ACC112 (cell line): ENCODE results near the gene RNF34.

Experiments used
- H2AFZ ChIP-seq: fragments of 200-600 bp; sonication (generic); one replicate; pipeline ENCODE4 v1.6.0; 2017; ENCODE audit warnings: antibody characterized with exemption, low read length; ENCODE audit not compliant: unreplicated experiment
- H3K27ac ChIP-seq: fragments of 200-600 bp; sonication (generic); 2 replicates; pipeline ENCODE4 v1.5.1; 2014; ENCODE audit warnings: low read depth, mild to moderate bottlenecking, antibody characterized with exemption, low read length, moderate library complexity
- H3K27me3 ChIP-seq: fragments of 200-600 bp; sonication (generic); 2 replicates; pipeline ENCODE4 v1.6.1; 2014; ENCODE audit warnings: mild to moderate bottlenecking, antibody characterized with exemption, low read length, moderate library complexity, mixed read lengths; ENCODE audit not compliant: insufficient read depth
- H3K36me3 ChIP-seq: fragments of 200-600 bp; sonication (generic); 2 replicates; pipeline ENCODE4 v1.6.1; 2016; ENCODE audit warnings: mild to moderate bottlenecking, antibody characterized with exemption, low read length, moderate library complexity, mixed read lengths; ENCODE audit not compliant: insufficient read depth
- H3K4me1 ChIP-seq: fragments of 200-600 bp; sonication (generic); one replicate; pipeline ENCODE4 v1.6.1; 2016; ENCODE audit warnings: low read length, mixed read lengths; ENCODE audit not compliant: insufficient read depth, unreplicated experiment, control insufficient read depth
- H3K4me3 ChIP-seq: fragments of 200-600 bp; sonication (generic); 2 replicates; pipeline ENCODE4 v1.5.1; 2014; ENCODE audit warnings: mild to moderate bottlenecking, low read depth, low read length
- H3K79me2 ChIP-seq: fragments of 200-600 bp; sonication (generic); one replicate; pipeline ENCODE4 v1.6.0; 2016; ENCODE audit warnings: low read length; ENCODE audit not compliant: control insufficient read depth, unreplicated experiment, insufficient read depth

Gene RNF34, protein sequence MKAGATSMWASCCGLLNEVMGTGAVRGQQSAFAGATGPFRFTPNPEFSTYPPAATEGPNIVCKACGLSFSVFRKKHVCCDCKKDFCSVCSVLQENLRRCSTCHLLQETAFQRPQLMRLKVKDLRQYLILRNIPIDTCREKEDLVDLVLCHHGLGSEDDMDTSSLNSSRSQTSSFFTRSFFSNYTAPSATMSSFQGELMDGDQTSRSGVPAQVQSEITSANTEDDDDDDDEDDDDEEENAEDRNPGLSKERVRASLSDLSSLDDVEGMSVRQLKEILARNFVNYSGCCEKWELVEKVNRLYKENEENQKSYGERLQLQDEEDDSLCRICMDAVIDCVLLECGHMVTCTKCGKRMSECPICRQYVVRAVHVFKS

DNA sequence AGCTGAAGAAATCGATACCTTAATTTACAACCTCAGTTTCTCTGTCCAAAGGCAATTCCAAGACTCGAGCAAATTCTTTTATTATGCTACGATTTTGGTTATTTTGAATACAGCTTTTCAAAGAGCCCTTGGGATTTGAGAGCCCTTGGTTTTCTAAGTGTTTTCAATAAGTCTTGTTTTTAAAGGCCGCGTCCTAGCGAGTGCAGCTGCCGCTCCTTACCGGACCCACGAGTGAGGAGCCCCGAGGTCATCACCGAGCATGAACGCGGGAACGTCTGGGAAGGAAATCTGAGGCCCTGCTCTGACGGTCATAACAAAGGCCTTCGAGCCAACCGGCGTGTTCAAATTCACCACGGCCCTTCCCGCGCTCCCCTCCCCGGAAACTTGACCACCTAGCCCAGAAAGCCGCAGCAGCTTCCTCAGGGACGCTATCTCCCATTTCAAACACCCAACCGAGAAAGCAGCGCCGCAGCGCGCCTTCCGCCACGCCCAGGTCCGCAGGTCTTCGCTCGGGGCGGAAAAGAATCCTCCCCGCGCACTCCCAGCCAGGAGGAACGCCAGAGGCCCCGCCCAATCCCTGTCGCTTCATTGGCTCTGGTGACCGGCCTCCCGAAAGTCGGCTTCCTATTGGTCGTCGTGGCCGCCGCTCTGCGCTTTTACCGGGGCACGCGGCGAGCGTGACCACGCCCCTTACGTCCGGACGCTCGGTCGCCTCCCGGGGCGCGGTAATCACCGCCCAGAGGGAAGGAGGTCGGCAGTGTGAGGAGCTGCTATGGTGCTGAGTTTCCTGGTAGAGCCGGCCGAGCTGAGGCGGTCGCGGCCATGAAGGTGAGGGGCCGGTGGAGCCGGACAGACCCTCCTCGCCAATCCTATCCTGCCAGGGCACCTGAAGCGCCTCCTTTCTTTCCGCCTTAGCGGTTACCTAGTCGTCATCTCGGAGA is at the start of gene RNF34:
Gene RNF34 (plus strand): TSS at position 728 of the 941 bp plus-strand sequence. CDS start 95 bp downstream, at position 823.
- H2AFZ ChIP-seq, result peak within 1 kb of the TSS; percentile 19
- H3K27ac ChIP-seq, result peak within 1 kb of the TSS; percentile 38
- H3K27me3 ChIP-seq, result no peaks in the 10 kb centered on the region
- H3K36me3 ChIP-seq, result peaks cover 5% of the 10 kb centered on the region; the same call in 1 of the 2 replicates
- peaks cover 20% of the 10 kb centered on the region for H3K4me1 ChIP-seq
- peaks cover 52% of the 10 kb centered on the region for H3K79me2 ChIP-seq
- H3K4me3 ChIP-seq, result peak within 1 kb of the TSS; percentile 78

DNA sequence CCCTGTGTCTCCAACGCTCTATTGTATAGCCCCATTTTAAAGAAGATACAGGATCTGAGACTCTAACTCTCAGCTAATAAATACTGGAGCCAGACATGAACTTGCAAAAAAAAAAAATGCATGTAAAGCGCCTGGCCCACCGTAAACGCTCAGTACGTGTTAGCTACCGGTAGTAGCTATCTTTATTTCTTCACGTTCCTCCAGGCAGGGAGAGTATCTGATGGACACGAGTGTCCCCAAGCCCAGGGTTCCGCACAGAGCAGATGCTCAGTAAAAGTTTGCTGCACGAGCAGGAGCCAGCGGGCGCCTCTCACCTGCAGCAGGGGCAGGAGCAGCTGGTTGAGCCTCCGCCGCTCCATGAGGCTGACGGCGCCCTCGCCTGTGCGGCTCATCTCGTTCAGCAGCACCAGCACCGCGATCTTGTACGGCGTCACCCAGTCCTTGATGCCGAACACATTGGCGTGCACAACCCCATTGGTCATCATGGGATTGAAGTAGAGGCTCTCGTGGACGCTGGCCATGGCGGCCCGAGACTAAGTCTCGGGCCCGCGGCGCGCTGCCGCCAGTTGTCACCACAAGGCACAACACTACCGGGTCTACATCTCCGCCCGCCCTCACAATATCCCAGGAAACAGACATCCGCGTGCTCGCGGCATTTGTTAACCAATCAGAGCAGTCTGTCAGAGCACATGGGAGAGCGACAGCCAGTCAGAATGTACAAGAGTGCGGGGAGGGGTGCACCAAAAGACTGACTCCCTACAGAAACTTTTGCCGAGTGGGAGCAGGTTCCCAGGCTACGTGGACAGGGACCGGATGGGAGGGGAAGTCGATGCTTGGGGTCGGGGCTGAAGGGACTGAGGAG is 47.9 kb upstream of the RNF34 start, which contains the start of gene ANAPC5:
Gene ANAPC5 (minus strand): TSS at position 592 of the 862 bp plus-strand sequence. CDS start 71 bp downstream, at position 521.
- Histone ChIP-seq H3K36me3 (no peaks in the 10 kb centered on the region), H2AFZ (peak within 1 kb of the TSS; percentile 93), H3K27ac (peak within 1 kb of the TSS; percentile 76), H3K79me2 (peaks cover 33% of the 10 kb centered on the region), H3K4me3 (peak within 1 kb of the TSS; percentile 96), H3K27me3 (no peaks in the 10 kb centered on the region), H3K4me1 (peaks cover 6% of the 10 kb centered on the region)

DNA sequence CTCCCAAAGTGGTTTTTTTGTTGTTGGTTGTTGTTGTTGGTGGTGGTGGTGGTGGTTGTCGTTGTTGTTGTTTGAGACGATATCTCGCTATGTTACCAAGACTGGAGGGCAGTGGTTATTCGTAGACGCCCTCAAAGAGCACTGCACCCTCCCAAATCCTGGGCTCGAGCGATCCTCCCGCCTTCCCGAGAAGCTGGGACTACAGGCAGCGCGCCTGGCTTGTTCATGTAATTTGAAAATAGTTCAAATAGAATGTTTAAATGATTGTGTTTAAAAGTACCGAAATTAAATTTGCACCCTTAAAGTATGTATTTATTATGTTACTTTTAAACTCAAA is 47.3 kb upstream of the RNF34 start:
- Histone ChIP-seq H2AFZ (peak overlapping the region; percentile 93), H3K4me3 (peak overlapping the region; percentile 96), H3K4me1 (peaks cover 6% of the 10 kb centered on the region), H3K79me2 (peaks cover 33% of the 10 kb centered on the region), H3K27me3 (no peaks in the 10 kb centered on the region), H3K27ac (peak overlapping the region; percentile 60), H3K36me3 (no peaks in the 10 kb centered on the region)

DNA sequence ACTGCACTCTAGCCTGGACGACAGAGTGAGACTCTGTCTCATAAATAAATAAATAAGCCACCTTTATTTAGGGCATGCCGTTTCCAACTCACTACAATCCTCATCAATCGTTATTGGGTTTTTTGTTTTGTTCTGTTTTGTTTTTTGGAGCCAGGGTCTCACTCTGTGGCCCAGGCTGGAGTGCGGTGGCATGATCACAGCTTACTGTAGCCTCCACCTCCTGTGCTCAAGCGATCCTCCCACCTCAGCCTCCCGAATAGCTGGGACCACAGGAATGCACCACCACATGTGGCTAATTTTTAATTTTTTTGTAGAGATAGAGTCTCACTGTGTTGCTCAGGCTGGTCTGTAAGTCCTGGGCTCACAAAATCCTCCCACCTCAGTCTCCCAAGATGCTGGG is 44.1 kb upstream of the RNF34 start:
- H3K4me1 ChIP-seq, result peaks cover 2% of the 10 kb centered on the region
- H3K36me3 ChIP-seq, result no peaks in the 10 kb centered on the region
- no peak overlapping the region for H3K27ac ChIP-seq
- no peak overlapping the region for H3K4me3 ChIP-seq
- H2AFZ ChIP-seq, result no peak overlapping the region
- no peaks in the 10 kb centered on the region for H3K27me3 ChIP-seq
- peaks cover 13% of the 10 kb centered on the region for H3K79me2 ChIP-seq

DNA sequence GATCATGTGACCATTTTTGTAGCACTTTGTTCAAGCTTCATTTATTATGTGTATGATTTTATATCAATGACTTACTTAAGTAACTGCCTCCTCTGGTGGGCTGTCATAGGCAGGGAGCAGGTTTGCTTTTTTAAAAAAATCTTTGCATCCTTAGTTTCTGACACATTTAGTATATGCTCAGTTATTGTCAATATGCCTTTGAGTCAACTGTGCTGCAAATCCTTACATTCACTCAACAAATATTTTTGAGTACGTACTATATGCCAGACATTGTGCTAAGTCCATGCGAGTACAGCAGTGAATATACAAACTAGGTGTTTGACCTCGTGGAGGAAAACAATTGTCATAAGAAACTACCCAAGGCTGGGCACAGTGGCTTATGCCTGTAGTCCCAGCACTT is 43.3 kb upstream of the RNF34 start:
- H3K27me3 ChIP-seq, result no peaks in the 10 kb centered on the region
- H3K4me3 ChIP-seq, result no peak overlapping the region
- H3K27ac ChIP-seq, result no peak overlapping the region
- H3K36me3 ChIP-seq, result no peaks in the 10 kb centered on the region
- H3K4me1 ChIP-seq, result no peaks in the 10 kb centered on the region
- H2AFZ ChIP-seq, result no peak overlapping the region
- peaks cover 5% of the 10 kb centered on the region for H3K79me2 ChIP-seq

DNA sequence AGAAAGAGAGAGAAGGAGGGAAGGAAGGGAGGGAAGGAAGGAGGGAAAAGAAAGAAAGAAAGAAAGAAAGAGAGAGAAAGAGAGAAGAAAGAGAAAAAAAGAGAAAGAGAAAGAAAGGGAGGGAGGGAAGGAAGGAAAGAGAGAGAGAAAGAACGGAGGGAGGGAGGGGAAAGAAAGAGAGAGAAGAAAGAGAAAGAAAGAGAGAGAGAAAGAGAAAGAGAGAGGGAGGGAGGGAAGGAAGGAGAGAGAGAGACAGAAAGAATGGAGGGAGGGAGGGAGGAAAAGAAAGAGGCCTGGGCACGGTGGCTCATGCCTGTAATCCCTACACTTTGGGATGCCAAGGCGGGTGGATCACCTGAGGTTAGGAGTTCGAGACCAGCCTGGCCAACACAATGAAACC is 42.6 kb upstream of the RNF34 start:
- Histone ChIP-seq H3K36me3 (no peaks in the 10 kb centered on the region), H3K27ac (no peak overlapping the region), H2AFZ (no peak overlapping the region), H3K79me2 (no peaks in the 10 kb centered on the region), H3K27me3 (no peaks in the 10 kb centered on the region), H3K4me1 (no peaks in the 10 kb centered on the region), H3K4me3 (no peak overlapping the region)

DNA sequence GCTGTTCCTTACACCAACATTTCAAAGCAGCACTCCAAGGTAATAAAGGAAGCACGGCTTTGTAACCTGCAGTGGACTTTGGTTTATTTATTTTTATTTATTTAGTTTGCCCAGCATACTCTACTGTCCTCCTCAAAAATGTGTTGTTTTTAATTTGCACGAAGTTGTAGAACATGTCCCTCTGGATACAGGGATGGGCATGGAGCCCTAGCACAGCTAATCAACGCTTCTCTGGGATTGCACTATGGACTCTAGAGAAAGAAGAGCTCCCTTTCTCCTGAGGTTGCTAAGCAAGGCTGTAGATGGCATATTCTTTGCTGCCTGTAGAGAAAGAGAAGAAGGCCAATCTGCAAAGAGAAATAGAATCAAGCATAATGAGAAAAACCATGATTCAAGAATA is 41.8 kb upstream of the RNF34 start:
- Histone ChIP-seq H3K4me3 (no peak overlapping the region), H3K79me2 (no peaks in the 10 kb centered on the region), H2AFZ (no peak overlapping the region), H3K27me3 (no peaks in the 10 kb centered on the region), H3K4me1 (no peaks in the 10 kb centered on the region), H3K36me3 (no peaks in the 10 kb centered on the region), H3K27ac (no peak overlapping the region)

DNA sequence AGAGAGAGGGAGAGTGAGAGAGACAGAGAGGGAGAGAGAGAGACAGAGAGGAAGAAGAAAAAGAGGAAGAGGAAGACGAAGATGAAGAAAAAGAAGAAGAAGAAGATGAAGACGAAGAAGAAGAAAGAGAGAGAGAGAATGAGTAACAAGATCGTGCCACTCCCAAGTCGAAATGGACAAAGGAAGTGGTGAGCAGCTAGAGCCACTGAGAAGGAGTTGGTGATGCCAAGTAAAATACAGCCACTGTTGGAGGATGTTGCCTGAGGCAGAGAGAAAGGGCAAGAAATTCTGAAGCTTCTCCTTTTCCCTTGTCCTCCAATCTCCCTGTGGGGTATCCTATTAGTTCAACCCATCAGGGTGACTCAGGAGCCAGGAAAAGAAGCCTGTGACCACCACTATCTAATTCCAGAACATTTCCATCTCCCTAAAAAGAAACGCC is 35.2 kb upstream of the RNF34 start:
- H3K4me1 ChIP-seq, result peaks cover 8% of the 10 kb centered on the region
- no peaks in the 10 kb centered on the region for H3K27me3 ChIP-seq
- no peaks in the 10 kb centered on the region for H3K36me3 ChIP-seq
- no peaks in the 10 kb centered on the region for H3K79me2 ChIP-seq
- no peak overlapping the region for H3K4me3 ChIP-seq
- no peak overlapping the region for H3K27ac ChIP-seq
- peak overlapping the region; percentile 46 for H2AFZ ChIP-seq

DNA sequence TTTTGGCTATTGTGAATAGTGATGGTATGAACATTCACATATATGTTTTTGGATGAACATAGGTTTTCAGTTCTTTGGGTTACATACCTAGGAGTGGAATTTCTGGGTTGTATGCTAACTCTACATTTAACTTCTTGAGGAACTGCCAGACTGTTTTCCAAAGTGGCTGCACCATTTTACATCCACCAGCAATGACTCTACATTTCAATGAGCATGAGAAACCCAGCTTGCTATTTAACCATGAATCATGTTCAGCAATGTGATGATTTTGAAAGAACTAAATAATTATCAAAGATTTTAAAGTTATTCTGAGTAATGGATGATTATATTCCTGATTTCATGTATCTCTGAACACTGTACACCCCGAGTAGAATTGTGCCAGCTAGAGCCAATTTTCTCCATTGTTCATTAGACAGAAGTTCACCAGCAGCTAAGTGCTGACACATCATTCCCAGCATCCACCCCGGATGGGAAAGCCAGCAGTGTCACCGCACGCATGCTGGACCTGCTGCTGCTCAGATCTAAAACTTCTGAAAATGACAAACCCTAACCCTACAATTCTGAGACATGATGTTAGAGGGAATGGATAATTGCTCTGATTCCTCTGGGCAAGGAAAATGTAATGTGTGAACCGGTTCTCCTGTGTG is 34.4 kb upstream of the RNF34 start:
- no peak overlapping the region for H3K4me3 ChIP-seq
- H3K4me1 ChIP-seq, result peaks cover 8% of the 10 kb centered on the region
- no peaks in the 10 kb centered on the region for H3K79me2 ChIP-seq
- H3K27me3 ChIP-seq, result no peaks in the 10 kb centered on the region
- no peak overlapping the region for H3K27ac ChIP-seq
- H2AFZ ChIP-seq, result no peak overlapping the region
- no peaks in the 10 kb centered on the region for H3K36me3 ChIP-seq

DNA sequence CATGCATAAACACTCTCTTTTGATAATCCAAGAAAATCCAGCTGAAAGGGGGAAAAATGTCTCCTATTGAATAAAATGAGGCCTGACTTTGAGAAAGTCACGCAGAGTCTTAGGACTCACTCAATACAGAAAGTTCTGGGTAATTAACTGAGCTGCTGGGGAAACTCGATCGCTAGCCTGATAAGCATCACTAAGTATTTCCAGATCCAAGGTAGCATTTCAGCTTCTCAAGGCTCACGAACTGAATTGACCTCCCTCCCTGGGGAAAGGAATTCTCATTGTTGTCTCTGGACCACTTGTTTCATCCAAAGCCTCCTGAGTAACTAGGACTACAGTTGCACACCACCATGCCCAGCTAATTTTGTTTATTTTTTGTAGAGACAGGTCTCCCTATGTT is 33.9 kb upstream of the RNF34 start:
- Histone ChIP-seq H3K36me3 (no peaks in the 10 kb centered on the region), H3K4me3 (no peak overlapping the region), H2AFZ (no peak overlapping the region), H3K27ac (no peak overlapping the region), H3K27me3 (no peaks in the 10 kb centered on the region), H3K79me2 (no peaks in the 10 kb centered on the region), H3K4me1 (peaks cover 8% of the 10 kb centered on the region)
